Measurements from ENCODE around the gene ATP6V1B1. TPM values are rescaled to one million over a fixed set of nuclear protein-coding genes. Genes with fewer than 3 reads are reported as not detected.
A peak's percentile ranks its signal among the peaks of the same experiment; 100 is the strongest.

ATP6V1B1 gene
- not detected for total RNA-seq
- long read RNA-seq: 0 reads

DNA sequence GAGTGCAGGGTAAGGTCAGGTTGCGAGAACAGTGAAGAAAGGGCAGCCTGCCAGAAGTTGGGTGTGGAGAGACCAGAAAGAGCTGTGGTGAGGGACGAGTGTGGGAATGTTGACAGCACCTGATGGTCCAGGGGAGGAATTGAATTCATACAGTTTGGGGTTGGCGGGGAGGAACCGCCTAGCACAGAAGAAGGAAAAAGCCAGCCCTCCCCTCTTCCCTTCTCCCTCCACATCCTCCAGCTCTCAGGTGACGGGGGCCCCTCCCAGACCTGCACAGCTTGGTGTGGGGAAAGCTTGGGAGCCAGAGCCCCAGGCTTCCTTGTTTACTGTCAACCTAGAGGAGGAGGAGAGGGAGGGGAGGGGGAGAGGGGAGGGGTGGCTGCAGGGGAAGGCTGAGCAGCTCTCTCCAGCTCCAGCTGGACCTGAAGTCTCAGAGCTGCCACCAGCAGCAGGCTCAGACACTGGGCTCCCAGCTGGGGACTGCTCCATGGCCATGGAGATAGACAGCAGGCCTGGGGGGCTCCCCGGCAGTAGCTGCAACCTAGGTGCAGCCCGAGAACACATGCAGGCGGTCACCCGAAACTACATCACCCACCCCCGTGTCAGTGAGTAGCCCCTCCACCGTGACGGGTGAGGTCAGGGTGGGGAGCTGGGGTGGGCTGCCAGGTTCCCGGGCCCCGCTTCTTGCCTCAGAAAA is at the start of gene ATP6V1B1:
Gene ATP6V1B1 (plus strand): TSS at position 433 of the 697 bp plus-strand sequence. CDS start 55 bp downstream, at position 488.
- no peak for ATAC-seq
- no peak for DNase-seq
- intact Hi-C loops (cut with micrococcal nuclease): no loop called here

- no peak for DNase-seq
- intact Hi-C loops (cut with micrococcal nuclease): no loop called here
- ATAC-seq: no peak
Observed at GRCh38 chr2:70886541-70886987, 49.1 kb upstream of the ATP6V1B1 start.

- ATAC-seq (no peak), DNase-seq (no peak)
- intact Hi-C loops (cut with micrococcal nuclease): no loop called here
Observed at GRCh38 chr2:70887208-70887549, 48.5 kb upstream of the ATP6V1B1 start.

- peak; percentile 49 for DNase-seq
- peak; percentile 54 for ATAC-seq
- intact Hi-C loops (cut with micrococcal nuclease): no loop called here
Observed at GRCh38 chr2:70887550-70888246, 48.0 kb upstream of the ATP6V1B1 start.

DNA sequence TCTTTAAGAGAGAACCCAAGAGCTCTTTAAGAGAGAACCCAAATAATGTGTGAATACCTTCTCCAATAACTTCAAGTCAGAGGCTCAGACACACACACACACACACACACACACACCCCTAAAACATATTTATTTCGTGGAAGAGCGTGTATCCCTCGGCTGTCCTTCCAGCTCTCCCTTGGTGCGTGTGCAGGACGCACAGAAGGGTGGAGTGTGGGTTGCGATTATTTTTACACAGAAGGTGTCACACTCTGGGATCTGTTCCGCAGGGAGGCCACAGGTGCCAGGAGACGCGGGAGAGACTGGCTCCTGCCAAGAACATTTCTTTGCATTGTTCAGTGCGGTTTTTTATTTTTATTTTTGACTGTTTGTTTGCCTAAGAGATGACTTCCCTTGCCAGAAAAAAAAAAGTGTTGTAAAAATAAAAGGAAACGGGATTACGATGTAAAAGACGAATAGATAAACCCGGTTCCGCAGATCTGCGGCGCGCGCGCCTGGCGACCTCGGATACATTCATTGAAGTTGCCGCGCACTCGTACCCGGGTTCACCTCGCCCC is 47.3 kb upstream of the ATP6V1B1 start:
- DNase-seq: no peak
- intact Hi-C loops (cut with micrococcal nuclease): no loop called here
- no peak for ATAC-seq

DNA sequence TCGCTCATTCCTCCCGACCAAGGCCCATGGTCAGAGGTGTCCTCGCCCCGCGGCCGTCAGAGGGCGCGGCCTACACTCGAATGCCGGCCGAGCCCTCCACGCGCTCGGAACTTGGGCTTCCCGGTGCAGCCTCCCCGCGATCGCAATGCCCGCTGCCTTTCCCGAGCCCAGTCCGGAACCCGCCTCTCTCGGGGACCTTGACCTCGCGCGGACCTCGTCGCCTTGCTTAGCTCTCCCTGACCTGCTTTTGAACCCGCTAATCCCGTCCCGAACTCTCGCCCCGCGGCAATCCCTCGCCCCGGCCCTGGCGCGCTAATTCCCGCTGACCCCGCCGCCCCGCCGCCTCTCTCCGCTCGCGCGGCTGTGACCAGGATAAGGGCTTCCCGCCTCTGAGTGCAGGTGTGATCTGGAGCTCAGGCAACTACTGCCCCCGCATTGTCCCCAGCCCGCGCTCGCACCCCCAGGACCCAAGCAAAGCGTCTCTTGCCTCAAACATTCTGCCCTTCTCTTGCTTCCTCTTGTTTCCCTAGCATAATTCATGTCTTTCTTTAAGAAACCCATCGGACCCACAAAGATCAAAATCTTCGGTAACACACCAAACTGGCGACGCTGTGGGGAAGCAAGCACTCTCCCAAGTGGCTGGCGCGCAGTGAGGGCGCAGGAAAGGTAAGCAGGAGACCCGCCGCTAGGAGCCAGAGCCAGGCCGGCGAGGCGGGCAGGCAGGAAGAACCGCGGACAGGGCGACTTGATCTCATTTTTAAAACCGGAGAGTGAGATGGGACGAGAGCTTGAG is 46.6 kb upstream of the ATP6V1B1 start:
- ATAC-seq: peak; percentile 31
- no peak for DNase-seq

DNA sequence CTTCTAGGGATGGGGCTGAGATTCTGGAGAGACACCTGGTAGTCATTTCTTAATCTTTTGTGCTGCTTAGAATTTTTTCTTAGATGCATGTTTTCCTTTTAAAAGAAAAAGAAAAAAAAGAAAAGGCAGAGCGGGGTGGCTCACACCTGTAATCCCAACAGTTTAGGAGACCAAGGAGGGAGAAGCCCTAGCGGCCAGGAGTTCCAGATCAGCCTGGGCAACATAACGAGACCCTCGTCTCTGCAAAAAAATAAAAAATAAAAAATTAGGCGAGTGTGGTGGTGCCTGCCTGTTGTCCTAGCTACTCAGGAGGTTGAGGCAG is 46.0 kb upstream of the ATP6V1B1 start:
- DNase-seq: no peak
- no peak for ATAC-seq
- intact Hi-C loops (cut with micrococcal nuclease): no loop called here

More for the DNA sequence above, 46.6 kb upstream of the ATP6V1B1 start:
- intact Hi-C loops (cut with micrococcal nuclease): no loop called here

GRCh38 chr2:70890469-70891065 is 45.1 kb upstream of the ATP6V1B1 start:
- no peak for DNase-seq
- intact Hi-C loops (cut with micrococcal nuclease): no loop called here
- no peak for ATAC-seq

- intact Hi-C loops (cut with micrococcal nuclease): no loop called here
- peak; percentile 26 for ATAC-seq
- DNase-seq: no peak
Observed at GRCh38 chr2:70891572-70892357, 43.9 kb upstream of the ATP6V1B1 start.

DNA sequence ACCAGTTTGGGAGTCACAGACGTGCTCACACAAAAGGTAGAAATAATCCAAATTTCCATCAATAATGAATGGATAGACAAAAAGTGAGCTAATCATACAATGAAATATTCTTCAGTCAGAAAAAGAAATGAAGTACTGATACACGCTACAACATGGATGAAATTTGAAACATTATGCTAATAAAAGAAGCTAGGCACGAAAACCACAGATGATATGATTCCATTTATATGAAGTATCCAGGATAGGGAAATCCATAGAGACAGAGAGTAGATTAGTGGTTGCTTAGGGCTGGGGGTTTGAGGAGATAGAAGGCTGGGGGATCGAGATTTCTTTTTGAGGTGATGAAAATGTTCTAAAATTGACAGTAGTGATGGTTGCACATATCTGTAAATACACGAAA is 43.0 kb upstream of the ATP6V1B1 start:
- intact Hi-C loops (cut with micrococcal nuclease): no loop called here
- no peak for ATAC-seq
- no peak for DNase-seq

DNA sequence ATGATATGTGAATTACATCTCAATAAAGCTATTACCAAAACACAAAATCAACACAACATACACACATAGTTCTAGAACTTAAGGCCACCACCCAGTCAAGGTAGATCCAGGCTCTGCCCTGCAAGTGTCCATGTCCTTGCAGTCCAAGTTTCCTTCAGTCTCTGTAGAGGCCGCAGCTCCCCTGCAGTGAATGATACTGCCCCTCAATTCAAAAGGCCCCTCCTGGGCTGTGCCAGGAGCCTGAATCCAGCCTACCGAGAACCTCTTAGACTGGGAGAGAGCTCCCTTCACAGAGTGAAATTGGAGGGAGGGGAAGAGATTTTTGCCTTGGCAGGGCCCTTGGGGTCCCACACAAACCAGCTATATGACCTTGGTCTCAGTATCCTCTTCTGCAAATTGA is 42.5 kb upstream of the ATP6V1B1 start:
- ATAC-seq: no peak

DNA sequence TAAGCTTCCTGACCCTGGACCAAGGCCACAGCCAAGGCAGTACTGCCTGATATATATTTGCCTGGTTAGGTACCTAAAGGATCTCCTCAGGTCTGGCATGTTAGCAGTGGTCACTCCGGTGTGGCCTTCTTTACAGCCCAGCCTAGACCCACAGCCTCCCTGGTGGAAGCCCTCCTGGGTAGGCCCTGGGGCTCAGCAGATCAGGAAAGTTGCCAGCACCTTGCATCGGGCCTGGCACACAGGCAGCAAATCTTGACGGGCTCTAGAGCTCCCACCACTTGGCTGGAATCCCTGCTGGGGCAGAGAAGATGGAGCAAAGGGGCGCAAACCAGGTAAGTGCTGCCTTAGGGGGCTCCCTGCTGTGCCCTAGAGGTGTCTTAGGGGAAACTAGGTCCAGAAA is 40.9 kb upstream of the ATP6V1B1 start:
- intact Hi-C loops (cut with micrococcal nuclease): no loop called here
- DNase-seq (no peak), ATAC-seq (no peak)

More for the DNA sequence above, 42.5 kb upstream of the ATP6V1B1 start:
- no peak for DNase-seq
- intact Hi-C loops (cut with micrococcal nuclease): no loop called here

DNA sequence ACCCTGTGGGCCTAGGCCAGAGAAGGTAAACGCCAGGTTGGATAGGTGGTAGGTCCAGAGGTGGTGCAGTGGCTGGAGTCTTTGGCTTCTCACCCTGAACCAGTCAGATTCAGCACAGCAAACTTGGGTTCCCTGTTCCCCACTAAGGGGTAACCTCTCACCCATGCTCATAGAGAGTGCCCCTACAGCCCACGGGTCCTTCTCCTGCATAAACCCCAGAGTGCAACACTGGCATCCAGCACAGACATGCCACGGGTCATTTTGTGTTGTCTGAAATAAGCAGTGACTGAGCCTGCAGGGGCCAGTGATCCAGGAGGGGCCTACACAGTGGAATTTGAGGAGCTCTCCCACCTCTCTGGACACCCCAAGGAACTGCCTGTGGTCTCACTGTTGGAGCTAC is 40.5 kb upstream of the ATP6V1B1 start:
- ATAC-seq: no peak
- no peak for DNase-seq
- intact Hi-C loops (cut with micrococcal nuclease): no loop called here

GRCh38 chr2:70895998-70896764 is 39.5 kb upstream of the ATP6V1B1 start:
- DNase-seq: no peak
- intact Hi-C loops (cut with micrococcal nuclease): no loop called here

GRCh38 chr2:70896765-70897202 is 38.9 kb upstream of the ATP6V1B1 start:
- intact Hi-C loops (cut with micrococcal nuclease): no loop called here
- DNase-seq (no peak), ATAC-seq (no peak)

More at GRCh38 chr2:70895998-70896764, 39.5 kb upstream of the ATP6V1B1 start:
- ATAC-seq: no peak

DNA sequence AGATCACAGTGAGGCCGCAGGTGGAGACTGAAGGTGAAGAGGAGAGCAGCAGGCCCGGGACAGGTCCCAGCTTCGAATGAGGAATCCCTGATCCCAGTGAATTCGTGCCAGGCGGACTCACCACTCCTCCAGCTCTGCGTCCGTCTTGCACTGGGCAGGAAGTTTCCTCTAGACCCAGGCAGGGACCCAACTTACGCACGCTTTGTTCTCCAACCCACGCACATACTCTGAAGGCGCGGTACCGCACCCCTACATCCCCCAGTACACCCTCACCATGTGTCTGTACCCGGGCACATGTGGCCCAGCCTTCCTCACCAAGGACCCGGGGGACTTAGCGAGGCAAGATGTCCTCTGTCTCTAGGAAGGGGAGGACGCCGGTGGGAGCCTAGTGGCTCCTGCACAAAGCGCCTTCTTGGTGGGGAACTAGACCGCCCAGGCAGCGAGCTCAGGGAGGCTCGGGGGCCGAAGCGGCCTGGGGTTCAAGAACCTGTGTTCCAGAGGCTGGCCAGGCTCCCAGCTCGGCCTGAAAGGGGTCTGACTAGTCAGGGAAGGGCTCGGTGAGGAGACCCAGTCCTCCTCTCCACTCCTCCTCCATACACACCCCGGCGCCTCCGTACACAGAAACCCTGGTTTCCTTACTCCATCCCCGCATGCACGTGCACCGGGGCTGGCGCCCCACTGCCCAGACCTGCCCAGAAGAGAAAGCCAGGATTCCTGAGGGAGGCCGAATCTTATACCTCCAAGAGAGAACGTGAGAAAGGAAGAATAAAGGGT is 38.3 kb upstream of the ATP6V1B1 start:
- intact Hi-C loops (cut with micrococcal nuclease): no loop called here
- ATAC-seq: no peak
- DNase-seq: no peak

- intact Hi-C loops (cut with micrococcal nuclease): no loop called here
- no peak for ATAC-seq
- DNase-seq: no peak
Observed at GRCh38 chr2:70897977-70898226, 37.8 kb upstream of the ATP6V1B1 start.

Measured in left ventricle myocardium superior (tissue), 1 donor.